Subcutaneous abdominal adipose tissue (tissue), 5 donors: ENCODE data around the gene OTOF.

Source experiments
- H3K27ac ChIP-seq: one replicate; pipeline ENCODE4 v1.7.0; 2013; ENCODE audit warnings: low read depth, mild to moderate bottlenecking, inconsistent platforms, low read length, moderate library complexity
- H3K27me3 ChIP-seq, 5 donors: one replicate each; pipeline ENCODE4 v1.7.0; 2013; ENCODE audit warnings: low read length in 5 of 5, inconsistent platforms in 1 of 5; ENCODE audit not compliant: control insufficient read depth in 5 of 5, insufficient read depth in 4 of 5
- H3K36me3 ChIP-seq, 5 donors: one replicate each; pipeline ENCODE4 v1.7.0; 2013; ENCODE audit warnings: low read length in 5 of 5; ENCODE audit not compliant: control insufficient read depth in 5 of 5, insufficient read depth in 5 of 5
- H3K4me1 ChIP-seq, 5 donors: one replicate each; pipeline ENCODE4 v1.7.0; 2013; ENCODE audit warnings: low read length in 5 of 5, mild to moderate bottlenecking in 3 of 5, moderate library complexity in 1 of 5; ENCODE audit not compliant: control insufficient read depth in 5 of 5, insufficient read depth in 5 of 5
- H3K4me3 ChIP-seq, 5 donors: one replicate each; pipeline ENCODE4 v1.7.0; 2013; ENCODE audit warnings: low read length in 5 of 5, low read depth in 1 of 5
- H3K9ac ChIP-seq, 5 donors: one replicate each; pipeline ENCODE4 v1.7.0; 2013; ENCODE audit warnings: low read length in 5 of 5, mild to moderate bottlenecking in 4 of 5, moderate library complexity in 3 of 5
- H3K9me3 ChIP-seq, 5 donors: one replicate each; pipeline ENCODE4 v1.7.0; 2013; ENCODE audit warnings: low read length in 5 of 5; ENCODE audit not compliant: control insufficient read depth in 5 of 5
- donor health status: healthy.
- donor health status: healthy.
- donor health status: healthy.
- donor health status: healthy.
- donor health status: healthy.

Gene OTOF

GRCh38 chr2:26442301-26442700 lies 35.6 kb downstream of the OTOF start:
- Histone ChIP-seq H3K9me3 (no peaks in the 10 kb centered on the region), H3K4me1 (no peaks in the 10 kb centered on the region), H3K4me3 (no peak overlapping the region), H3K27ac (no peak overlapping the region), H3K9ac (no peak overlapping the region), H3K36me3 (no peaks in the 10 kb centered on the region), H3K27me3 (no peaks in the 10 kb centered on the region)

- H3K9ac ChIP-seq = no peak overlapping the region
- H3K9me3 ChIP-seq = no peaks in the 10 kb centered on the region
- no peaks in the 10 kb centered on the region for H3K27me3 ChIP-seq
- H3K27ac ChIP-seq = no peak overlapping the region
- no peaks in the 10 kb centered on the region for H3K4me1 ChIP-seq
- no peak overlapping the region for H3K4me3 ChIP-seq
- no peaks in the 10 kb centered on the region for H3K36me3 ChIP-seq
Measured at GRCh38 chr2:26438926-26439325, 39.0 kb downstream of the OTOF start.

- Histone ChIP-seq H3K9ac (no peak overlapping the region), H3K36me3 (no peaks in the 10 kb centered on the region), H3K4me1 (no peaks in the 10 kb centered on the region), H3K27ac (no peak overlapping the region), H3K4me3 (no peak overlapping the region), H3K9me3 (no peaks in the 10 kb centered on the region), H3K27me3 (no peaks in the 10 kb centered on the region)
Measured at GRCh38 chr2:26438526-26438925, 39.4 kb downstream of the OTOF start.

- no peak overlapping the region for H3K4me3 ChIP-seq
- H3K4me1 ChIP-seq = no peaks in the 10 kb centered on the region
- H3K36me3 ChIP-seq = no peaks in the 10 kb centered on the region
- no peak overlapping the region for H3K27ac ChIP-seq
- H3K9me3 ChIP-seq = no peaks in the 10 kb centered on the region
- H3K27me3 ChIP-seq = no peaks in the 10 kb centered on the region
- H3K9ac ChIP-seq = no peak overlapping the region
Measured at GRCh38 chr2:26435106-26435505, 42.8 kb downstream of the OTOF start.

- H3K27me3 ChIP-seq = no peaks in the 10 kb centered on the region
- H3K27ac ChIP-seq = no peak overlapping the region
- H3K36me3 ChIP-seq = no peaks in the 10 kb centered on the region
- no peaks in the 10 kb centered on the region for H3K9me3 ChIP-seq
- H3K4me3 ChIP-seq = no peak overlapping the region
- H3K9ac ChIP-seq = no peak overlapping the region
- no peaks in the 10 kb centered on the region for H3K4me1 ChIP-seq
Measured at GRCh38 chr2:26432859-26433258, 45.1 kb downstream of the OTOF start.

- H3K4me3 ChIP-seq = no peak overlapping the region
Measured at GRCh38 chr2:26432363-26432762, 45.6 kb downstream of the OTOF start.

GRCh38 chr2:26430826-26431225 lies 47.1 kb downstream of the OTOF start:
- Histone ChIP-seq H3K36me3 (no peaks in the 10 kb centered on the region), H3K27ac (no peak overlapping the region), H3K4me1 (no peaks in the 10 kb centered on the region), H3K9me3 (no peaks in the 10 kb centered on the region), H3K4me3 (no peak overlapping the region), H3K27me3 (no peaks in the 10 kb centered on the region), H3K9ac (no peak overlapping the region)

More at GRCh38 chr2:26432363-26432762, 45.6 kb downstream of the OTOF start:
- Histone ChIP-seq H3K4me1 (no peaks in the 10 kb centered on the region), H3K27ac (no peak overlapping the region), H3K27me3 (no peaks in the 10 kb centered on the region), H3K36me3 (no peaks in the 10 kb centered on the region), H3K9me3 (no peaks in the 10 kb centered on the region), H3K9ac (no peak overlapping the region)

- Histone ChIP-seq H3K9me3 (no peaks in the 10 kb centered on the region), H3K27me3 (no peaks in the 10 kb centered on the region), H3K4me1 (no peaks in the 10 kb centered on the region), H3K27ac (no peak overlapping the region), H3K4me3 (no peak overlapping the region), H3K36me3 (no peaks in the 10 kb centered on the region), H3K9ac (no peak overlapping the region)
Measured at GRCh38 chr2:26429779-26430578, 47.9 kb downstream of the OTOF start.

GRCh38 chr2:26428846-26429245 lies 49.1 kb downstream of the OTOF start:
- Histone ChIP-seq H3K27me3 (no peaks in the 10 kb centered on the region), H3K9ac (no peak overlapping the region), H3K4me1 (no peaks in the 10 kb centered on the region), H3K9me3 (no peaks in the 10 kb centered on the region), H3K27ac (no peak overlapping the region), H3K36me3 (no peaks in the 10 kb centered on the region), H3K4me3 (no peak overlapping the region)

GRCh38 chr2:26424221-26424620 lies 53.7 kb downstream of the OTOF start:
- Histone ChIP-seq H3K4me1 (no peaks in the 10 kb centered on the region), H3K4me3 (no peak overlapping the region), H3K27ac (no peak overlapping the region), H3K9me3 (no peaks in the 10 kb centered on the region), H3K9ac (no peak overlapping the region), H3K27me3 (no peaks in the 10 kb centered on the region), H3K36me3 (no peaks in the 10 kb centered on the region)
